ENCODE results near the gene CHAF1A.

The CHAF1A gene

DNA sequence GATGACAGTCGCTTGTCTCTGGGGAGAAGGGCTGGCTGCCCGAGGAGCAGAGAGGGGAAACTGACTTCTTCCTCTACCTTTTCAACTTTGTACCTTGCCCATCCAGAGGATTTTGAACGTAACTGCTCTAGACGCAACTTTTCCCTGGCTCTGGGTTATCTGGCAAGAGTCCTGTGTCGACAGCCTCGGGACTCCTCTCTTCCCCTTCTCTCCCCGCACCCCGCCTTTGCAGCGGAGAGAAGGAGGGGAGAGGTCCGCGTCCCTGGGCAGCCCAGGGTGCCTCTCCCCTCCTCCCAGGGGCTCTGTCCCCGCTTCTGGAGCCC, 2.7 kb upstream of the CHAF1A start (continued):
- no peak for TF ChIP-seq ZNF776 (tag by site-specific recombination; IDR thresholded peaks at IDR 0.05; ENCODE audit: borderline replicate concordance)
- TF ChIP-seq, protein P1, sequence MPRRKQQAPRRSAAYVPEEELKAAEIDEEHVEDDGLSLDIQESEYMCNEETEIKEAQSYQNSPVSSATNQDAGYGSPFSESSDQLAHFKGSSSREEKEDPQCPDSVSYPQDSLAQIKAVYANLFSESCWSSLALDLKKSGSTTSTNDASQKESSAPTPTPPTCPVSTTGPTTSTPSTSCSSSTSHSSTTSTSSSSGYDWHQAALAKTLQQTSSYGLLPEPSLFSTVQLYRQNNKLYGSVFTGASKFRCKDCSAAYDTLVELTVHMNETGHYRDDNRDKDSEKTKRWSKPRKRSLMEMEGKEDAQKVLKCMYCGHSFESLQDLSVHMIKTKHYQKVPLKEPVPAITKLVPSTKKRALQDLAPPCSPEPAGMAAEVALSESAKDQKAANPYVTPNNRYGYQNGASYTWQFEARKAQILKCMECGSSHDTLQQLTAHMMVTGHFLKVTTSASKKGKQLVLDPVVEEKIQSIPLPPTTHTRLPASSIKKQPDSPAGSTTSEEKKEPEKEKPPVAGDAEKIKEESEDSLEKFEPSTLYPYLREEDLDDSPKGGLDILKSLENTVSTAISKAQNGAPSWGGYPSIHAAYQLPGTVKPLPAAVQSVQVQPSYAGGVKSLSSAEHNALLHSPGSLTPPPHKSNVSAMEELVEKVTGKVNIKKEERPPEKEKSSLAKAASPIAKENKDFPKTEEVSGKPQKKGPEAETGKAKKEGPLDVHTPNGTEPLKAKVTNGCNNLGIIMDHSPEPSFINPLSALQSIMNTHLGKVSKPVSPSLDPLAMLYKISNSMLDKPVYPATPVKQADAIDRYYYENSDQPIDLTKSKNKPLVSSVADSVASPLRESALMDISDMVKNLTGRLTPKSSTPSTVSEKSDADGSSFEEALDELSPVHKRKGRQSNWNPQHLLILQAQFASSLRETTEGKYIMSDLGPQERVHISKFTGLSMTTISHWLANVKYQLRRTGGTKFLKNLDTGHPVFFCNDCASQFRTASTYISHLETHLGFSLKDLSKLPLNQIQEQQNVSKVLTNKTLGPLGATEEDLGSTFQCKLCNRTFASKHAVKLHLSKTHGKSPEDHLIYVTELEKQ (tag by site-specific recombination; IDR thresholded peaks at IDR 0.05; ENCODE audit: borderline replicate concordance) = no peak

DNA sequence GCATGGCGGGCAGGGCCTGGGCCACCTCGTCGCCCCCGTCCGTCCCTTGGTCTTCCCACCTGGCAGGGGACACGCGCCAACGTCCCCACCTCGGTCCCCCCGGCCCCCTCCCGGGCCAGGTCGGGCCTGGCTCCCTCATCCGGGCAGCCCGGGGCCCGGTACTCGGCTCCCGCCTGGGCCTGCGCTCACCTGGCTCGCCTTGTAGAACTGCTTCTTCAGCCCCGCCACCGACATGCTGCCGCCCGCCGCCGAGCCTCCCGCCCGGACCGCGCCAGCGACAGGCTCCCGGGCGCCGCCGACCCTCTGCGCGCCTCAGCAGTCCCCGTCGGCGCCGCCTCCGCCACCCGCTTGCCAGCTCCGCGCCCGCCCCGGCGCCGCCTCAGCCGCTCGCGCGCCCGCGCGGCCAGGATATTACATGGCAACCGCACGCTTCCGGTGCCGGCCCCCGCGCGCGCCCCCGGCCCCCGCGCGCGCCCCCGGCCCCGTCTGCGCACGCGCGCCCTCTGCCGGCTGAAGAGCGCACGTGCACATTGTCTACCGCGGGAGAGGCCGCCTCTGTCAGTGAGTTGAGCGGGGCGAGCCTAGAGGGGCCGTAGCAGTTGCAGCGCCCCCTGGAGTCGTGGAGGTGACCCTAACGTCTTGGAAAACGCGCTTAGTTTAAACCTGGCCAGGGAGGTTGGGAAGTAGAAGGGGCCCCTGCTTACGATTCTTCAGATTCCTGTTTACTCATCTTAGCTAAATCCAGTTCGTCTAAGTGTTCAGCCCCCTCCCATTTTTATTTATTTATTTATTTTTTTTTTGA, 2.1 kb upstream of the CHAF1A start, which contains the start of gene SH3GL1:
Gene SH3GL1 (minus strand): TSS at position 413 of the 802 bp plus-strand sequence. CDS start 179 bp downstream, at position 234.
- H3K36me3 ChIP-seq (ENCODE audit: control insufficient read depth in 2 of 2, insufficient read depth in 1 of 2, low read length in 2 of 2) = peaks cover 3 to 42% of the 10 kb centered on the region in 2 experiments; a peak in 2 of 3 replicates
- H3K27ac ChIP-seq (ENCODE audit: extremely low read depth, low read depth, low read length) = peak within 1 kb of the TSS; percentile 84
- no peaks in the 10 kb centered on the region for H3K9me3 ChIP-seq (ENCODE audit: control insufficient read depth, insufficient read depth, low read depth, low read length)
- no peaks in the 10 kb centered on the region for H3K4me1 ChIP-seq (ENCODE audit: control insufficient read depth, insufficient read depth, low read length)
- H3K4me3 ChIP-seq (ENCODE audit: low read depth, low read length) = peak within 1 kb of the TSS; percentile 95
- ChIA-PET POLR2A (interaction anchor here (0.5 to 1.1 kb wide), 4 partner anchors 24 to 133 kb away, joined by 3 to 6 read pairs (median 4); no protein-coding TSS in a partner anchor), CTCF (interaction anchor here (0.5 to 3.0 kb wide), 37 partner anchors 8 to 1210 kb away, joined by 3 to 40 read pairs (median 4); partner anchors contain the start of genes MPND, PLIN5, STAP2 and YJU2)
- TF ChIP-seq, protein P2, sequence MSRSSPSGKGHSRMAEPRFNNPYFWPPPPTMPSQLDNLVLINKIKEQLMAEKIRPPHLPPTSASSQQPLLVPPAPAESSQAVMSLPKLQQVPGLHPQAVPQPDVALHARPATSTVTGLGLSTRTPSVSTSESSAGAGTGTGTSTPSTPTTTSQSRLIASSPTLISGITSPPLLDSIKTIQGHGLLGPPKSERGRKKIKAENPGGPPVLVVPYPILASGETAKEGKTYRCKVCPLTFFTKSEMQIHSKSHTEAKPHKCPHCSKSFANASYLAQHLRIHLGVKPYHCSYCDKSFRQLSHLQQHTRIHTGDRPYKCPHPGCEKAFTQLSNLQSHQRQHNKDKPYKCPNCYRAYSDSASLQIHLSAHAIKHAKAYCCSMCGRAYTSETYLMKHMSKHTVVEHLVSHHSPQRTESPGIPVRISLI (tag by site-specific recombination; IDR thresholded peaks at IDR 0.05) = no peak
- TF ChIP-seq, protein P3, sequence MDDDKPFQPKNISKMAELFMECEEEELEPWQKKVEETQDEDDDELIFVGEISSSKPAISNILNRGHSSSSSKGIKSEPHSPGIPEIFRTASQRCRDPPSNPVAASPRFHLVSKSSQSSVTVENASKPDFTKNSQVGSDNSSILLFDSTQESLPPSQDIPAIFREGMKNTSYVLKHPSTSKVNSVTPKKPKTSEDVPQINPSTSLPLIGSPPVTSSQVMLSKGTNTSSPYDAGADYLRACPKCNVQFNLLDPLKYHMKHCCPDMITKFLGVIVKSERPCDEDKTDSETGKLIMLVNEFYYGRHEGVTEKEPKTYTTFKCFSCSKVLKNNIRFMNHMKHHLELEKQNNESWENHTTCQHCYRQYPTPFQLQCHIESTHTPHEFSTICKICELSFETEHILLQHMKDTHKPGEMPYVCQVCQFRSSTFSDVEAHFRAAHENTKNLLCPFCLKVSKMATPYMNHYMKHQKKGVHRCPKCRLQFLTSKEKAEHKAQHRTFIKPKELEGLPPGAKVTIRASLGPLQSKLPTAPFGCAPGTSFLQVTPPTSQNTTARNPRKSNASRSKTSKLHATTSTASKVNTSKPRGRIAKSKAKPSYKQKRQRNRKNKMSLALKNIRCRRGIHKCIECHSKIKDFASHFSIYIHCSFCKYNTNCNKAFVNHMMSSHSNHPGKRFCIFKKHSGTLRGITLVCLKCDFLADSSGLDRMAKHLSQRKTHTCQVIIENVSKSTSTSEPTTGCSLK (tag by site-specific recombination; IDR thresholded peaks at IDR 0.05) = no peak
- TF ChIP-seq, protein P4, sequence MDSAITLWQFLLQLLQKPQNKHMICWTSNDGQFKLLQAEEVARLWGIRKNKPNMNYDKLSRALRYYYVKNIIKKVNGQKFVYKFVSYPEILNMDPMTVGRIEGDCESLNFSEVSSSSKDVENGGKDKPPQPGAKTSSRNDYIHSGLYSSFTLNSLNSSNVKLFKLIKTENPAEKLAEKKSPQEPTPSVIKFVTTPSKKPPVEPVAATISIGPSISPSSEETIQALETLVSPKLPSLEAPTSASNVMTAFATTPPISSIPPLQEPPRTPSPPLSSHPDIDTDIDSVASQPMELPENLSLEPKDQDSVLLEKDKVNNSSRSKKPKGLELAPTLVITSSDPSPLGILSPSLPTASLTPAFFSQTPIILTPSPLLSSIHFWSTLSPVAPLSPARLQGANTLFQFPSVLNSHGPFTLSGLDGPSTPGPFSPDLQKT (IDR thresholded peaks at IDR 0.05; ENCODE audit: borderline replicate concordance, low read depth, low read length) = no peak
- TF ChIP-seq ZNF175 (tag by site-specific recombination; IDR thresholded peaks at IDR 0.05) = no peak
- no peak for TF ChIP-seq ZNF366 (tag by site-specific recombination; conservative IDR thresholded peaks at IDR 0.05)
- TF ChIP-seq, protein P5, sequence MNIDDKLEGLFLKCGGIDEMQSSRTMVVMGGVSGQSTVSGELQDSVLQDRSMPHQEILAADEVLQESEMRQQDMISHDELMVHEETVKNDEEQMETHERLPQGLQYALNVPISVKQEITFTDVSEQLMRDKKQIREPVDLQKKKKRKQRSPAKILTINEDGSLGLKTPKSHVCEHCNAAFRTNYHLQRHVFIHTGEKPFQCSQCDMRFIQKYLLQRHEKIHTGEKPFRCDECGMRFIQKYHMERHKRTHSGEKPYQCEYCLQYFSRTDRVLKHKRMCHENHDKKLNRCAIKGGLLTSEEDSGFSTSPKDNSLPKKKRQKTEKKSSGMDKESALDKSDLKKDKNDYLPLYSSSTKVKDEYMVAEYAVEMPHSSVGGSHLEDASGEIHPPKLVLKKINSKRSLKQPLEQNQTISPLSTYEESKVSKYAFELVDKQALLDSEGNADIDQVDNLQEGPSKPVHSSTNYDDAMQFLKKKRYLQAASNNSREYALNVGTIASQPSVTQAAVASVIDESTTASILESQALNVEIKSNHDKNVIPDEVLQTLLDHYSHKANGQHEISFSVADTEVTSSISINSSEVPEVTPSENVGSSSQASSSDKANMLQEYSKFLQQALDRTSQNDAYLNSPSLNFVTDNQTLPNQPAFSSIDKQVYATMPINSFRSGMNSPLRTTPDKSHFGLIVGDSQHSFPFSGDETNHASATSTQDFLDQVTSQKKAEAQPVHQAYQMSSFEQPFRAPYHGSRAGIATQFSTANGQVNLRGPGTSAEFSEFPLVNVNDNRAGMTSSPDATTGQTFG (tag by site-specific recombination; IDR thresholded peaks at IDR 0.05; ENCODE audit: borderline replicate concordance) = peak; percentile 81; the same call in 1 of the 2 replicates
- TF ChIP-seq, protein P6, sequence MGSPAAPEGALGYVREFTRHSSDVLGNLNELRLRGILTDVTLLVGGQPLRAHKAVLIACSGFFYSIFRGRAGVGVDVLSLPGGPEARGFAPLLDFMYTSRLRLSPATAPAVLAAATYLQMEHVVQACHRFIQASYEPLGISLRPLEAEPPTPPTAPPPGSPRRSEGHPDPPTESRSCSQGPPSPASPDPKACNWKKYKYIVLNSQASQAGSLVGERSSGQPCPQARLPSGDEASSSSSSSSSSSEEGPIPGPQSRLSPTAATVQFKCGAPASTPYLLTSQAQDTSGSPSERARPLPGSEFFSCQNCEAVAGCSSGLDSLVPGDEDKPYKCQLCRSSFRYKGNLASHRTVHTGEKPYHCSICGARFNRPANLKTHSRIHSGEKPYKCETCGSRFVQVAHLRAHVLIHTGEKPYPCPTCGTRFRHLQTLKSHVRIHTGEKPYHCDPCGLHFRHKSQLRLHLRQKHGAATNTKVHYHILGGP (tag by site-specific recombination; IDR thresholded peaks at IDR 0.05) = peak; percentile 15; the same call in 1 of the 2 replicates
- TF ChIP-seq ZNF558 (tag by site-specific recombination; IDR thresholded peaks at IDR 0.05) = no peak; the same call in 1 of the 2 replicates
- TF ChIP-seq ZFP69B (tag by site-specific recombination; IDR thresholded peaks at IDR 0.05) = peak; percentile 72
- TF ChIP-seq ZNF768 (tag by site-specific recombination; IDR thresholded peaks at IDR 0.05) = no peak
- TF ChIP-seq, protein P7, sequence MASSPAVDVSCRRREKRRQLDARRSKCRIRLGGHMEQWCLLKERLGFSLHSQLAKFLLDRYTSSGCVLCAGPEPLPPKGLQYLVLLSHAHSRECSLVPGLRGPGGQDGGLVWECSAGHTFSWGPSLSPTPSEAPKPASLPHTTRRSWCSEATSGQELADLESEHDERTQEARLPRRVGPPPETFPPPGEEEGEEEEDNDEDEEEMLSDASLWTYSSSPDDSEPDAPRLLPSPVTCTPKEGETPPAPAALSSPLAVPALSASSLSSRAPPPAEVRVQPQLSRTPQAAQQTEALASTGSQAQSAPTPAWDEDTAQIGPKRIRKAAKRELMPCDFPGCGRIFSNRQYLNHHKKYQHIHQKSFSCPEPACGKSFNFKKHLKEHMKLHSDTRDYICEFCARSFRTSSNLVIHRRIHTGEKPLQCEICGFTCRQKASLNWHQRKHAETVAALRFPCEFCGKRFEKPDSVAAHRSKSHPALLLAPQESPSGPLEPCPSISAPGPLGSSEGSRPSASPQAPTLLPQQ (tag by site-specific recombination; IDR thresholded peaks at IDR 0.05) = peak; percentile 82
- peak; percentile 88 for TF ChIP-seq KLF8 (tag by site-specific recombination; IDR thresholded peaks at IDR 0.05)
- no peak for TF ChIP-seq ZNF266 (tag by site-specific recombination; IDR thresholded peaks at IDR 0.05; ENCODE audit: low read depth)
- TF ChIP-seq, protein P8, sequence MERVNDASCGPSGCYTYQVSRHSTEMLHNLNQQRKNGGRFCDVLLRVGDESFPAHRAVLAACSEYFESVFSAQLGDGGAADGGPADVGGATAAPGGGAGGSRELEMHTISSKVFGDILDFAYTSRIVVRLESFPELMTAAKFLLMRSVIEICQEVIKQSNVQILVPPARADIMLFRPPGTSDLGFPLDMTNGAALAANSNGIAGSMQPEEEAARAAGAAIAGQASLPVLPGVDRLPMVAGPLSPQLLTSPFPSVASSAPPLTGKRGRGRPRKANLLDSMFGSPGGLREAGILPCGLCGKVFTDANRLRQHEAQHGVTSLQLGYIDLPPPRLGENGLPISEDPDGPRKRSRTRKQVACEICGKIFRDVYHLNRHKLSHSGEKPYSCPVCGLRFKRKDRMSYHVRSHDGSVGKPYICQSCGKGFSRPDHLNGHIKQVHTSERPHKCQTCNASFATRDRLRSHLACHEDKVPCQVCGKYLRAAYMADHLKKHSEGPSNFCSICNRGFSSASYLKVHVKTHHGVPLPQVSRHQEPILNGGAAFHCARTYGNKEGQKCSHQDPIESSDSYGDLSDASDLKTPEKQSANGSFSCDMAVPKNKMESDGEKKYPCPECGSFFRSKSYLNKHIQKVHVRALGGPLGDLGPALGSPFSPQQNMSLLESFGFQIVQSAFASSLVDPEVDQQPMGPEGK (tag by site-specific recombination; IDR thresholded peaks at IDR 0.05) = peak; percentile 56; the same call in 1 of the 2 replicates
- TF ChIP-seq GLIS2 (tag by site-specific recombination; IDR thresholded peaks at IDR 0.05) = peak; percentile 35
- TF ChIP-seq ZNF221 (tag by site-specific recombination; IDR thresholded peaks at IDR 0.05; ENCODE audit: borderline replicate concordance) = peak; percentile 70; the same call in 1 of the 2 replicates

Data from HEK293 (cell line).